Spinal cord (tissue), 10 donors: ENCODE measurements around the gene KLHL40. TPM values are rescaled to one million over a fixed set of nuclear protein-coding genes. Genes with fewer than 3 reads are reported as not detected.

Experiments used
- DNase-seq, 6 donors: peaks; one replicate each; pipeline versions ENCODE4 v3.0.0 to v3.0.0-alpha.2; 2013 to 2015; ENCODE audit warnings: low spot score in 6 of 6, low read depth in 4 of 6
- H3K27ac ChIP-seq: one replicate; pipeline ENCODE4 v1.5.1; 2013; ENCODE audit warnings: low read depth, low read length, control low read depth
- H3K27me3 ChIP-seq: one replicate; pipeline ENCODE4 v1.6.1; 2013; ENCODE audit warnings: low read length; ENCODE audit not compliant: control insufficient read depth, insufficient read depth
- H3K36me3 ChIP-seq: one replicate; pipeline ENCODE4 v1.6.1; 2013; ENCODE audit warnings: low read length; ENCODE audit not compliant: control insufficient read depth, insufficient read depth
- H3K4me1 ChIP-seq: one replicate; pipeline ENCODE4 v1.6.1; 2013; ENCODE audit warnings: low read length; ENCODE audit not compliant: control insufficient read depth, insufficient read depth
- H3K4me3 ChIP-seq: one replicate; pipeline ENCODE4 v1.5.1; 2013; ENCODE audit warnings: low read depth, low read length, control low read depth
- H3K9me3 ChIP-seq: one replicate; pipeline ENCODE4 v1.6.1; 2013; ENCODE audit warnings: low read length; ENCODE audit not compliant: control insufficient read depth, insufficient read depth
- WGBS: methylation state at CpG from one replicate; pipeline ENCODE4 v1.1.5; 2013; ENCODE audit warnings: missing lambda C conversion rate; ENCODE audit not compliant: insufficient coverage; 5-methylcytosine and 5-hydroxymethylcytosine counted together
- polyA plus RNA-seq, 2 donors: library from polyadenylated mRNA; unstranded; fragments of 120-200 nt; gene quantifications; one replicate each; pipeline ENCODE4 v1.2.1, GENCODE V29; 2013; ENCODE audit not compliant: insufficient read length in 2 of 2
- total RNA-seq, 2 donors: library from RNA; depleted of rRNA in 1 of 2; stranded (reverse); fragments of 120-200 nt in 1 of 2; fragments of >200 nt in 1 of 2; gene quantifications; one replicate each; pipeline versions ENCODE4 v1.2.3 to v1.2.4, GENCODE V29; 2013 to 2014
- donor health status: healthy.

Gene KLHL40
- total and polyA plus RNA-seq, 4 donors = 0.11 to 0.38 (median 0.21) TPM; not detected in 1

DNA sequence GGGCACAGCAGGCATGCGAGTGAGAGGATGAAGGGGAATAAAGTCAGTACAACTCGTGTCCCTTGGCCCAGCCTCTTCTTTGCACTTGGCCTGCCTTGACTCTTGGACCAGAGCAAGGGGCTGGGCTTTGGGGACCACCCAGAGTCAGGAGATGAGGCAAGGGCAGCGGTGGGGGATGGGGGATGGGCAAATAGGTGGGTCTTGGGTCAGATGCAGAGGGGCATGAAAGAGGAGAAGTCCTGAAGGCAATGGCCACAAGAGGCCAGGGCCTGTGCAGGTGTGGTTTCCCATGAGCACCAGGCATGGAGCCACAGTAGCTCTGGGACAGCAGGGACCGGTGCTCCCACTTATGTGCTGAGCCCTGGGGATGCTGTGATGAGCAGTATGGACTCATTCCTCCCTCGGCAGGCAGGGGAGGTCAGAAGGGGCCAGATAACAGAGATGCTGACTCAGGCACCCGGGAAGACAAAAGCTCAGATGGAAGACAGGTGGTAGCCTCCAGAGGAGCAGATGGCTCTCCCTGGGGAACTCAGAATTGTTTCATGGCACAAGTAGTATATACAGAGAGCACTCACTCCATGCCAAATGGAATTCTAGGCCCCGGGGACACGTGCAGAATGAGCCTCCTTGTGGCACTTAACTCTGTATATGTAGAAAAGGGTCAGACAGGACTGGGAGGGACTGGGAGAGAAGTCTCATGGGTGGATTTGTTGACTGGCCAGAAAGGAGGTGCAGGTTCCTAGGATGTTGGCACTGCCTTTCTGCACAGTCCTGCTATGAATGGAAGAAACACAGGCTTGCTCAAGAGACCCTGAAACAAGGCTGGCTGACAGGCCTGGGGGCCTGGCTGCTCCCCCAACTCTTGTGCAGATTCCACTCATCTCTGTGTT, 17.6 kb upstream of the KLHL40 start:
- H3K27ac ChIP-seq = no peak overlapping the region
- peak in 2 of 6 donors; percentile 45 to 72 for DNase-seq

DNA sequence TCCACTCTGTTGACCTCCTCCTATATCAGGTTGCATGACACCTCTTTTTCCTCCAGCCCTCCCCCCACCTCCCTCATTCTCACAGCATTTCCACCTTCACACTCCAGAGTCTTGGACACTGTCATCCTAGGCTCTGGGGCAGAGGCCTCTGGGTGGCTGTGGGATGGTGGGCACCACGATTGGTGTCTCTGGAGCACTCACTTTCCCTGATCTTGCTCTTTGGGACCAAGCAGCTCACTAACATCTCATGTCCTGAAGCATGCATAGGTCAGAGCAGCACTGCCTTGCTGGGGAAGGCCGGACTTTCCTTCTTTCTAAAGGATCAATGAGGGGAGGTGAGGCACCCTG, 16.9 kb upstream of the KLHL40 start:
- H3K27ac ChIP-seq = no peak overlapping the region

More for the DNA sequence above, 17.6 kb upstream of the KLHL40 start:
- peaks cover 34% of the 10 kb centered on the region for H3K36me3 ChIP-seq
- 34% methylated on average over 8 of the region's 8 CpGs for WGBS
- H3K27me3 ChIP-seq = no peaks in the 10 kb centered on the region
- no peaks in the 10 kb centered on the region for H3K9me3 ChIP-seq
- H3K4me1 ChIP-seq = peaks cover 30% of the 10 kb centered on the region
- no peak overlapping the region for H3K4me3 ChIP-seq

DNA sequence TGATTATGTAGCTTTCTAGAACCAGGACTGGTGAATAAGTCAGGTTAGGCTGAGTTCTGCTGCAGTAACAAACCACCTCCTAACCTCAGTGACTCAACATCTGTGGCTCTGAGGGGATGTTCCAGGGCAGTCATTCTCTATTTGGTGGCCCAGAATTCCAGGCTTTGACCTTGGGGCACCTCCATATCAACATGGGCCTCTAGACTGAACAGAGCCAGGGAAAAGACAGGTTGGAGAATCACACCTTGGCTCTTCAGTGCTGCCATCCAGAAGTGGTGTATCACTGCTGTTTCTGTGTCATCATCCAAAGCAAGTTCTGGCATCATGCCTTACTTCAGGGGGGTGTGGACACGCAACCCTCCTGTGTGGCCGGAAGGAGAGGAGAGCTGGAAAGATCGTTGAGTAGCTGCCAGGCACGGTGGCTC, 16.5 kb upstream of the KLHL40 start:
- peaks cover 30% of the 10 kb centered on the region for H3K4me1 ChIP-seq
- no peaks in the 10 kb centered on the region for H3K27me3 ChIP-seq
- H3K36me3 ChIP-seq = peaks cover 23% of the 10 kb centered on the region
- no peak for DNase-seq
- H3K27ac ChIP-seq = no peak overlapping the region
- no peaks in the 10 kb centered on the region for H3K9me3 ChIP-seq
- 100% methylated on average over 4 of the region's 4 CpGs for WGBS
- no peak overlapping the region for H3K4me3 ChIP-seq

More for the DNA sequence above, 16.9 kb upstream of the KLHL40 start:
- peaks cover 30% of the 10 kb centered on the region for H3K4me1 ChIP-seq
- no peak overlapping the region for H3K4me3 ChIP-seq
- H3K36me3 ChIP-seq = peaks cover 28% of the 10 kb centered on the region
- H3K9me3 ChIP-seq = no peaks in the 10 kb centered on the region
- 100% methylated on average over 1 of the region's 2 CpGs for WGBS
- DNase-seq = no peak
- no peaks in the 10 kb centered on the region for H3K27me3 ChIP-seq

- peaks cover 30% of the 10 kb centered on the region for H3K4me1 ChIP-seq
- WGBS = 91% methylated on average over 5 of the region's 7 CpGs
- H3K4me3 ChIP-seq = no peak overlapping the region
These were observed 15.2 kb upstream of the KLHL40 start for GRCh38 chr3:42670051-42670576.

GRCh38 chr3:42670670-42671069, 14.7 kb upstream of the KLHL40 start:
- H3K9me3 ChIP-seq = no peaks in the 10 kb centered on the region
- H3K4me1 ChIP-seq = peaks cover 27% of the 10 kb centered on the region
- no peak for DNase-seq
- H3K27ac ChIP-seq = no peak overlapping the region
- WGBS = no CpG with 5 or more reads among the region's 1 CpG
- no peaks in the 10 kb centered on the region for H3K27me3 ChIP-seq
- peaks cover 5% of the 10 kb centered on the region for H3K36me3 ChIP-seq
- H3K4me3 ChIP-seq = no peak overlapping the region

More at GRCh38 chr3:42670051-42670576, 15.2 kb upstream of the KLHL40 start:
- Histone ChIP-seq H3K27ac (no peak overlapping the region), H3K9me3 (no peaks in the 10 kb centered on the region), H3K27me3 (no peaks in the 10 kb centered on the region), H3K36me3 (peaks cover 10% of the 10 kb centered on the region)
- DNase-seq = no peak

- H3K27ac ChIP-seq = no peak overlapping the region
- 67% methylated on average over 1 of the region's 1 CpG for WGBS
- no peaks in the 10 kb centered on the region for H3K9me3 ChIP-seq
- H3K4me3 ChIP-seq = no peak overlapping the region
- no peaks in the 10 kb centered on the region for H3K36me3 ChIP-seq
- H3K4me1 ChIP-seq = peaks cover 11% of the 10 kb centered on the region
- no peak for DNase-seq
- no peaks in the 10 kb centered on the region for H3K27me3 ChIP-seq
These were observed 12.8 kb upstream of the KLHL40 start for GRCh38 chr3:42672515-42672914.

DNA sequence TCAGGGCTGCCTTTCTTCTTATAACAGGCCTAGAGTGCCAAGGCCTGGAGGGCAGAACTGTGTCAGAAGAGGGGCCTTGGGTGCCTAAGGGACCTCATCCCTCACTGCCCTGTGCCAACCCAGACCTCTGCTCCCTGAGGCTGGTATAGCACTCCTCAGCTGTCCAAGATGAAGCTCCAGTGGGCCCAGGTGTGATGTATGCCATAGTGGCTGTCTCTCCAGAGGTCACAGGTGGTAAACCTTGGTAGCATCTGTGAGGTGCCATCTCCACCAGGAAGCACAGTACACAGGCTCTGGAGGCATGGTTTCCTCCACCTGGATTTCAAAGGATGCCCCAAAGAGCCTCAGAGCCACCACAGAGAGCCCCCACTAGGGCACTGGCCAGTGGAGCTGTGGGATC, 12.3 kb upstream of the KLHL40 start:
- H3K9me3 ChIP-seq = no peaks in the 10 kb centered on the region
- peaks cover 6% of the 10 kb centered on the region for H3K4me1 ChIP-seq
- H3K27ac ChIP-seq = no peak overlapping the region
- H3K36me3 ChIP-seq = no peaks in the 10 kb centered on the region
- H3K4me3 ChIP-seq = no peak overlapping the region
- no peaks in the 10 kb centered on the region for H3K27me3 ChIP-seq
- DNase-seq = no peak

DNA sequence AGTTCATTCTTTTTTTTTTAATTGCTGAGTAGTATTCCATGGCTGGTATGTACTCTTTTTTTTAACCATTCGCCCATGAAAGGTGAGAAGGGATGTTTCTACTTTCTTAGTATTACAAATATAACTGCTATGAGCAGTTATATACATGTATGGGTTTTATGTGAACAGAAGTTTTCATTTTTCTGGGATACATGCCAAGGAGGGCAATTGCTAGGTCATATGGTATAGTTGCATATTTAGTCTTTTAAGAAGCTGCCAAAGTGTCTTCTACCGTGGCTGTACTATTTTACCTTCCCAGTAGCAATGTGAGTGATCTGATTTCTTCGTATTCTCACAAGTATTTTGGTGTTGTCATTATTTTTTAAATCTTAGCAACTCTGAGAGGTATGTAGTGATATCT, 11.2 kb upstream of the KLHL40 start:
- Histone ChIP-seq H3K9me3 (no peaks in the 10 kb centered on the region), H3K27ac (no peak overlapping the region), H3K4me1 (no peaks in the 10 kb centered on the region), H3K27me3 (no peaks in the 10 kb centered on the region), H3K36me3 (no peaks in the 10 kb centered on the region), H3K4me3 (no peak overlapping the region)
- DNase-seq = peak in 1 of 6 donors; percentile 26
- no CpG with 5 or more reads among the region's 3 CpGs for WGBS

DNA sequence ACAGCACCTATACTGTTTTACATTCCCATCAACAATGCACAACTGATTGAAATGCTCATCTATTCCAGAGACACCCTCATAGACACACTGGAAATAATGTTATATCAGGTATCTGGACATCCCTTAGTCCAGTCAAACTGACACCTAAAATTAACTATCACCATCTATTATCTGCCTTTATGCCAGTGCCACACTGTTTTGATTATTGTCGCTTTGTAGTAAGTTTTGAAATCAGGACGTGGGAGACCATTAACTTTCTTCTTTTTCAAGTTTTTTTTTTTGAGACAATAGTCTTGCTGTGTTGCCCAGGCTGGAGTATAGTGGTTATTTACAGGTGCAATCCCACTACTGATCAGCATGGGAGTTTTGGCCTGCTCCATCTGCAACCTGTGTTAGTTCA, 9.4 kb upstream of the KLHL40 start:
- Histone ChIP-seq H3K27me3 (no peaks in the 10 kb centered on the region), H3K9me3 (no peaks in the 10 kb centered on the region), H3K27ac (no peak overlapping the region), H3K4me3 (no peak overlapping the region), H3K4me1 (no peaks in the 10 kb centered on the region), H3K36me3 (no peaks in the 10 kb centered on the region)
- no CpG with 5 or more reads among the region's 2 CpGs for WGBS
- DNase-seq = no peak

- Histone ChIP-seq H3K4me1 (no peaks in the 10 kb centered on the region), H3K36me3 (no peaks in the 10 kb centered on the region), H3K4me3 (no peak overlapping the region), H3K27ac (no peak overlapping the region), H3K27me3 (no peaks in the 10 kb centered on the region), H3K9me3 (no peaks in the 10 kb centered on the region)
- 100% methylated on average over 1 of the region's 2 CpGs for WGBS
- DNase-seq = no peak
These were observed 6.9 kb upstream of the KLHL40 start for GRCh38 chr3:42678447-42678846.
